ENCODE measurements around the gene TEX53. TPM values are rescaled to one million over a fixed set of nuclear protein-coding genes. Genes with fewer than 3 reads are reported as not detected.

Gene TEX53
- total RNA-seq, 4 donors from 2014 or later: not detected

DNA sequence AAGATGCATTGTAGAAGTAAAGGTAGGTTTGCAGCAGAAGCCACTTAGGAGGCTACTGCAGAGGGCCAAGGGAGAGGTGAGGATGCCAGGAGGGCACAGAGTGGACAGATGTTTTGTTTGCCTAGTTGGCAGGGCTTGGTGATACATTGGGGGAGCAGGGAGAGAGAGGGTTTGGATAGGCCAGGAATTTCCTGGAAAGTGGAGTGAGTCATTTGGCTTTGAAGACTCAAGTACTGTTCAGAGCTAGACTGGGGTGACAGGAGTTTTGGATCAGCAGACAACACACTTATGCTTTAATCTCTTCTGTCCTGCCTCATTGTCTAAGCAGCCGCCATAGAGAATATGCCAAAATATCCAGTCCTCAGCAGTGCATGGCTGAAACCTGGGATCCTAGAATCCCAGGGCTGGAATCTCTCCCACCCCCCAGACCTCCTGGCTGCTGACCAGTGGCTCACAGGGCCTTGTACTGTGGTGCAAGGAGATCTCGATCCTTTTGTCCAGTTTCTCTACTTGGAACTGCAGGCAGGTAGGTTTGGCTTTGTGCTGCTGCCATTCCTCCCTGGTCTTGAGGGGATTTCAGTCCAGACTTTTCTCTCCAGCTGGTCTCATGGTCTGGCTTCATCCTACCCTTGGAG is 35.5 kb downstream of the TEX53 start:
- TF ChIP-seq, protein P1, sequence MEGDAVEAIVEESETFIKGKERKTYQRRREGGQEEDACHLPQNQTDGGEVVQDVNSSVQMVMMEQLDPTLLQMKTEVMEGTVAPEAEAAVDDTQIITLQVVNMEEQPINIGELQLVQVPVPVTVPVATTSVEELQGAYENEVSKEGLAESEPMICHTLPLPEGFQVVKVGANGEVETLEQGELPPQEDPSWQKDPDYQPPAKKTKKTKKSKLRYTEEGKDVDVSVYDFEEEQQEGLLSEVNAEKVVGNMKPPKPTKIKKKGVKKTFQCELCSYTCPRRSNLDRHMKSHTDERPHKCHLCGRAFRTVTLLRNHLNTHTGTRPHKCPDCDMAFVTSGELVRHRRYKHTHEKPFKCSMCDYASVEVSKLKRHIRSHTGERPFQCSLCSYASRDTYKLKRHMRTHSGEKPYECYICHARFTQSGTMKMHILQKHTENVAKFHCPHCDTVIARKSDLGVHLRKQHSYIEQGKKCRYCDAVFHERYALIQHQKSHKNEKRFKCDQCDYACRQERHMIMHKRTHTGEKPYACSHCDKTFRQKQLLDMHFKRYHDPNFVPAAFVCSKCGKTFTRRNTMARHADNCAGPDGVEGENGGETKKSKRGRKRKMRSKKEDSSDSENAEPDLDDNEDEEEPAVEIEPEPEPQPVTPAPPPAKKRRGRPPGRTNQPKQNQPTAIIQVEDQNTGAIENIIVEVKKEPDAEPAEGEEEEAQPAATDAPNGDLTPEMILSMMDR (IDR thresholded peaks at IDR 0.05; ENCODE audit: low read depth): no peak

DNA sequence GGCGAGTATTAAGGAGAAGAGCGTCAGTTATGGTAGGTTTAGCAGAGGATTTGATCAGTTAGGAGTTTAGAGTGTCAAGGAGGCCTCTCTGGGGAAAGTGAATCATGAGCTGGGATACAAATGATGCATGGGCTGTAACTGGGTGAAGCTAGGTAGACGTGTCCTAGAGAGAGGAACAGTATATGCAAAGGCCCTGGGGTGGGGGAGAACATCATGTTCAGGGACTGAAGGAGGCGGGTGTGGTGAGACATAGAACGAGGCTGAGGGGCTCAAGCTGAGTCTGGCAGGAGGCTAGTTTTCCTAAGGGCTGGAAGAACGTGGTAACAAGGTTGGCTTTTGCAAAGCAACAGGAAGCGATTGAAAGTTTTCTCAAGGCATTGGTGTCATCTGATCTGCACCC is 36.0 kb downstream of the TEX53 start:
- TF ChIP-seq, protein P1 (IDR thresholded peaks at IDR 0.05; ENCODE audit: low read depth): no peak

DNA sequence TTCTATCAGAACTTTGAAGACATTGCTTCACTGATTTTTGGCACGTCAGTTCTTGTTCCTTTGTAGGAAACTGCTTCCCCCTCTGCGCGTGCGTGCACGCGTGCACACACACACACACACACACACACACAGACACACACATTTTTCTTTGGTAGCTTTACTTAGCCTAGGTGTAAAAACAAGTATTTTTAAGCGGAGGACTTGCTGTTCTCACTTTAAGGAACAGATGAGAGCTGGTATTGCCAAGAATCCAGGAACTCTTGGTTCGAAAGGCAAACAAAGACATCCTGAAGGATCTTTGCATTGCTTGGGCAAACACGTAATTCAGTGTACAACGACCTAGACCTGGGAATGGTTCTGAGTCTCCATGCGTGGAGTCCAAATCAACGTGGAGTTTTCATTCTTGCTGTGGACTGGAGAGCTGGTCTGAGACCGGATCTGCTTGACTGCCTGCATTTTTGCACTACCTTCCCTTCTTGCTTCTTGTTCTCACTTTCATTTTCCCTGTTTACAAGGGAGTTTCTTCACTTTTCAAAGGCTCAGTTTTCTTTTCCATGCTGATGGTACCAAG is 38.3 kb downstream of the TEX53 start:
- TF ChIP-seq, protein P1 (IDR thresholded peaks at IDR 0.05; ENCODE audit: low read depth): no peak

DNA sequence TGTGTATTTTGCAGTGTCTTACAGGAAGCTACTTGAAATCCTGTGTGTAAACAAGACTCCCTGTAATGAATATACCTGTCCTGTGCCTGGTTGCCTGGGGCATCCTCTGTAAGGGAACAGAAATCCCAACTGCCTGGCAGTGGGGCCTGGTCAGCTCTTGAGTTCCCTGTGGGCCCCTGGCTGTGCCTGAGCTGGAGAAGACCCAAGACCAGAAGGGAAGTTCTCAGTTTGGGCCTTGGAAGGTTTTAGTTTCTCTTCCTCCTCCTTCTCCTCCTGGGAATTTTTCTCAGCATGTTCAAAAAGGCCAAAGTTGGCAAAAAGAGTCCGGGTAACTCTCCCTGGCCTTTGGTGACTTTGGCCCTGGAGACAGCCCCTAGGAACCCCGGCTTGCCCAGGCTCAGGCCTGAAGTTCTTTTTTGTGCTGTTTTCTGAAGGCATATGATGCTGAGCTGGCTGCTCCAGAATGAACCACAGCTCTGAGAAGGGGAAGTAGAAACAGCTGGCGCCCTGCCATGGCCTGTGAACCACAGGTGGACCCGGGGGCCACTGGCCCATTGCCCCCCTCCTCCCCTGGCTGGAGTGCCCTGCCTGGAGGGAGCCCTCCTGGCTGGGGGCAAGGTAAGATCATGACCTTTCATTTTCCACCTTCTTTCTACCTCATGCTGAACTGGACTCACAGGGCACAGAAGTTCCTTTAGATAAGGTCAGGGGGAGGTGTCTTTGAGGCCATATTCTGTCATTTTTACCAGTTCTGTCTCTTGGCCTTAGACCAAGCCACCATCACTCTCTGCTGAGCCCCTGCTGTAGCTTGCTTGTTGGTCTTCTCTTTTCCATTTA is 40.7 kb downstream of the TEX53 start:
- TF ChIP-seq, protein P1 (IDR thresholded peaks at IDR 0.05; ENCODE audit: low read depth): no peak

DNA sequence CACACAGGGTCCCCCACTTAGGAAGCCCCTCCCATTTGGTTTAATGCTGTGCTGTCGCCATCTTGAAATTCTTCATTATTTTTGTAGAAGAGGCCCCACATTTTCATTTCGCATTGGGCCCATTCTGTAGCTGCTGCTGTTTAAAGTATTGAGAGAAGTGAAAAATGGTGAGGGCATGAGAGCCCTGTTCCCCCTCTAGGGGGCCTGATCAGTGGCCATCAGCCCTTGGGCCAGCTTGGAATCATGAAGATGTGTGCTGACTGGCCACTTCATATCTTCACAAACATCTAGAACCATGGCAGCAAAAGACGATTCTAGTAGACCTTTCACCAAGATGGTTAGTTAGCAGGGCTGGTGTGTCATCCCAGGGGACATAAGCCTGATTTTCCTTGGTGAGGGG is 43.2 kb downstream of the TEX53 start:
- TF ChIP-seq, protein P1 (IDR thresholded peaks at IDR 0.05; ENCODE audit: low read depth): no peak

DNA sequence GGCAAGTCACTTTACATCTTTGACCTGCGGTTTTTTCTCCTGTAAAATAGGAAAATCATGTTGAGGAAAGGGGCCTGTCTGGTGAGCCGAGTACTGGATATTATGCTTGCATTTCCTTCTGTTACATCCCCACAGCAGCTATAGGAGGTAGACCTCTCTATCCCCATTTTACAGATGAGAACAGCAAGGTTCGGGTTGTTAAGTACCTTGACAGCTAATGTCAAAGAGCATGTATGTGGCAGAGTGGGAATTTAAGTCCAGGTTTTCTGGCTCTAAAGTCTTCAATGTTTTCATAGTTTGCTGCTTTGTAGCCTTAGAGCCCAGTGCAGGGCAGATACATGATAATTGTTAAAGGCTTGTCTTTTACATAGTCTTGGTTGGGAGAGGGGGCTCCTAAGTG is 43.7 kb downstream of the TEX53 start:
- TF ChIP-seq, protein P1 (IDR thresholded peaks at IDR 0.05; ENCODE audit: low read depth): no peak

DNA sequence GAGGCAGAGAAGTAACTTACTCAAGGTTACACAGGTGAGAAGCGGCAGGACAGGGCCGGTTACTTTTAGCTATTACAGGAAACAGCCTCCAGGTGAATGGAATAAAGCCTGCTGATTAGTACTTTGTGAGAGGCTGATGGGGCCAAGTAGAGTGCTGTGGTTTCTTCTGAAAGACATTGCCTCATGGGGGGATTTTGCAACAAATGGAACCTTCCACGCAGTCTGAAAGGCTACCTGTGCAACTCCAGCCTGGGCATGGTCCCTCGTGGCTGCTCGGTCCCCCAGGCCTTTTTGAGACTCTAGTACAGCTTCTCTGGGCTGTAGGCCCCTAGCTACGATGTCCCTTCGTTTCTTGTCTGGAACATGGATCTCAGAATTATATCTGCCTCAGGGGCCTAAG is 44.5 kb downstream of the TEX53 start:
- TF ChIP-seq, protein P1 (IDR thresholded peaks at IDR 0.05; ENCODE audit: low read depth): no peak

All from subcutaneous adipose tissue (tissue), 4 donors.